Skeletal muscle cell (primary cell): ENCODE results near the gene ALOX5AP.

ENCODE experiments used
- DNase-seq: peaks from one replicate; pipeline ENCODE4 v3.0.0-alpha.2; 2010; ENCODE audit warnings: low read depth
- H3K4me3 ChIP-seq: 2 replicates; pipeline ENCODE4 v1.5.1; 2011; ENCODE audit warnings: low read depth, mild to moderate bottlenecking, control low read depth, low read length, moderate library complexity

Gene ALOX5AP

GRCh38 chr13:30712536-30713532 is 22.5 kb upstream of the ALOX5AP start:
- no peak overlapping the region for H3K4me3 ChIP-seq
- no peak for DNase-seq

- no peak for DNase-seq
- no peak overlapping the region for H3K4me3 ChIP-seq
These were observed 20.5 kb upstream of the ALOX5AP start for GRCh38 chr13:30714629-30715371.

DNA sequence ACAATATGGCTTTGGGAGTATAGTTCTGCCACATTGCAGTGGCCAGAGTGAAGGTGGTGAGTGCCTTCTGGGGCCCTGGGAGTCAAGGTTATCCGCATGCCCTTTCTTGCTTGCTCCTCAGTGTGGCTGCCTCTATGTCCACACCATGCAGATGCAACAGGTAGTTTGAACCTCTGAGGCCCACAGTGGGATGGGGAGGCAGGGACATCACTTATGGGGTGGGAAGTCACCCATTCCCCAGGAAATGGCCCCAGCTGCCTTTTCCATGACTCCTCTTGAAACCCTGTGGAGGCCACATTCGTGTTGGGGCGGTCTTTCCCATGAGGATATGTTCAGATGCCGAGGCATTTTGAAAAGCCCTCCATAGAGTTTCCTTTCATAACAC is 20.0 kb upstream of the ALOX5AP start:
- DNase-seq, result no peak
- H3K4me3 ChIP-seq, result no peak overlapping the region

DNA sequence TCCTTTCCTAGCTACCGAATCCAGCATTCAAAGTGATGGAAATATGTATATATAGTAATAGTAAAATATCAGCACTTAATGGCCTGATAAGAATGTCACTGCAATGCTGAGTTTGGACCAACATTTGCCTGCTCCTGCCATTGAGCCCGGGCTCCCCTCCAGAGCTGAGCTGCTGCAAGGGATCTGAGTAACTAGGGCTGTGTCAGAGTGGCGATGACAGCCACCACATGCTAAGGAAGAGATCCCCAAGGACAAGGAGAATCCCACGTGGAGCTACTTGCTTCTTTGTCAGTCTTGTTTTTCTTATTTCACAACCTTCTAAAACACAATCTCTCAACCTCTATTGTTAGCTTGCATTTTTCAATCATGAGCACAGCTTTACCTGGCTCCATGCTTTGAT is 19.5 kb upstream of the ALOX5AP start:
- no peak overlapping the region for H3K4me3 ChIP-seq
- no peak for DNase-seq

GRCh38 chr13:30718661-30719524 is 16.4 kb upstream of the ALOX5AP start:
- DNase-seq, result peak; percentile 73

GRCh38 chr13:30719525-30719914 is 15.8 kb upstream of the ALOX5AP start:
- DNase-seq, result no peak

More at GRCh38 chr13:30718661-30719524, 16.4 kb upstream of the ALOX5AP start:
- no peak overlapping the region for H3K4me3 ChIP-seq

DNA sequence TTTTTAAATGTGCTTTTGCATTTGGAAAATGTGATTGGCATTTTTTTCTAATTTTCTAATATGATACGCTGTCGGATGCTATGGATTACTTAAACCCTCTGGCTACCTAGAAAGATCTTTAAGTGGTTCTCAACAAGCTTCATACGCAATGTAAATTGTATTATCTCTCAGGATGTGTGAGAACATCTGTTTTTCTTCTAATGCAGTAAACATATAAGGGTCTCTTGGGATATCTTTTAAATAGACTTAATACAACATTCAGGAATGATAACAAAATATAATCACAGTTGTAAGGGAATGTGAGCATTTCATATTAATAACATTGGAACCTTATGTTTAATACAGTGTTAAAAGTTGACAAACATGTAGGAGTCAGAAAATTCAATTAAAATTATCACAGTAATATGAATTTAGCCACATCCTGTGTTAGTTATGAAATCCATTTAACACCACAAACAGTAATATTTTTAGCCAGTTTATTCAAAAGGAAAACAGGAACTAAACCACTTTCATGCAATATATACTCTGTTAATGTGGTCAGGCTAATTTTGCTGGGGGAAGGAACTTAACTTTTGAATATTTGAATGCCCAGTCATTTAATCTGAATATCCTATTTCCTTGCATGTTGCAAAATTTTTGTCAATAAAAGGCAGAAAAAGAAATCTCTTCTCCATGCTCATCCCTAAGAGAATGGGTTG is 15.0 kb upstream of the ALOX5AP start:
- H3K4me3 ChIP-seq, result no peak overlapping the region
- DNase-seq, result no peak

More at GRCh38 chr13:30719525-30719914, 15.8 kb upstream of the ALOX5AP start:
- H3K4me3 ChIP-seq, result no peak overlapping the region

- no peak overlapping the region for H3K4me3 ChIP-seq
- DNase-seq, result no peak
These were observed 13.4 kb upstream of the ALOX5AP start for GRCh38 chr13:30721936-30722335.

DNA sequence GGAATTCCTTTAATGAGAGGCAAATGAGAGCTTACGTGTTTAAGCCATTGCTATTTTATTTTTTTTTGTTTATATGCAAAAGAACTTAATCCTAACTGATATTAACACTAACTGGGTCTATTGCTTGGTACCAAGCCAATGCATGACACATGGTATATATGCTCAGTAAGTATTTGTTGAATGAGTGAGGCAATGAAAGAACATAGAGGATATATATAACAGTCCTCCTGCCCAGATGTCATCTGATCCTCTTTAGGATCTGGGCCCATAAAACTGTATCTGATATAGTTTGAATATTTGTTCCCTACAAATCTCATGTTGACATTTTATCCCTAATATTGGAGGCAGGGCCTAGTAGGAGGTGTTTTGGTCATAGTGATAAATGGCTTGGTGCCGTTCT is 13.0 kb upstream of the ALOX5AP start:
- no peak for DNase-seq
- no peak overlapping the region for H3K4me3 ChIP-seq

DNA sequence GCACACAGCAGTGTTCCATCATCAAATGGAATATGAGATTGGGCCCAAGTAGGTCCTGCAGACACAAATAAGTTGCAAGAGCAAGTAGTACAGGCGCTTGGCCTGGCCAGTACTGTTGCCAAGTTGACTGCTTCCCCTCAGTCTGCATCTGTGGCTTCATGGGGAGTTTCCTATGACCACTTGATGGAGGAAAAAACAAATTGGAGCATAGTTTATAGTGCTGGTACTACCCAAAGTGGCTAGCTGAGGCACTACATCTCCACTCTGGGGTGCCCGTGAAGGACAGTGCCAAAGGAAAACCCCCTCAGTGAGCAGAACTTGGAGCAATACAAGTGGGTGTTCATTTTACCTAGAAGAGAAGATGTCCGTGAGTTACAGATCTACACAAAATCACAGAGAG is 10.6 kb upstream of the ALOX5AP start:
- H3K4me3 ChIP-seq, result no peak overlapping the region
- no peak for DNase-seq

GRCh38 chr13:30725326-30726085 is 9.8 kb upstream of the ALOX5AP start:
- no peak for DNase-seq
- H3K4me3 ChIP-seq, result no peak overlapping the region

DNA sequence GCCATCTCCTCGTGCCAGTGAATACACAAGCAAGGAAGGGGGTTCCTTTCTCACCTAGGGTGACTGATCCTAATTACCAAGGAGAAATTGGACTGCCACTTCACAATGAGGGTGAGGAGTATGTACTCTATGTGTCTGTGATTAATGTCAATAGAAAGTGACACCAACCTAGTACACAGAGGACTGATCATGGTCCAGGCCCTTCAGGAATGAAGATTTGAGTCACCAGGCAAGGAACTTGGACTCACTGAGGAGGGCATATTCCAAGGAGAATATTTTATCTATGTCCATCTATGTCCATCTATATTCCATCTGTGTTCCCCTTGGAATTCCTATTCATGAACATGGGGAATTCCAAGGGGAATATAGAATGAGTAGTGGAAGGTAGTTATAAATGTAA is 9.2 kb upstream of the ALOX5AP start:
- DNase-seq, result no peak
- no peak overlapping the region for H3K4me3 ChIP-seq

DNA sequence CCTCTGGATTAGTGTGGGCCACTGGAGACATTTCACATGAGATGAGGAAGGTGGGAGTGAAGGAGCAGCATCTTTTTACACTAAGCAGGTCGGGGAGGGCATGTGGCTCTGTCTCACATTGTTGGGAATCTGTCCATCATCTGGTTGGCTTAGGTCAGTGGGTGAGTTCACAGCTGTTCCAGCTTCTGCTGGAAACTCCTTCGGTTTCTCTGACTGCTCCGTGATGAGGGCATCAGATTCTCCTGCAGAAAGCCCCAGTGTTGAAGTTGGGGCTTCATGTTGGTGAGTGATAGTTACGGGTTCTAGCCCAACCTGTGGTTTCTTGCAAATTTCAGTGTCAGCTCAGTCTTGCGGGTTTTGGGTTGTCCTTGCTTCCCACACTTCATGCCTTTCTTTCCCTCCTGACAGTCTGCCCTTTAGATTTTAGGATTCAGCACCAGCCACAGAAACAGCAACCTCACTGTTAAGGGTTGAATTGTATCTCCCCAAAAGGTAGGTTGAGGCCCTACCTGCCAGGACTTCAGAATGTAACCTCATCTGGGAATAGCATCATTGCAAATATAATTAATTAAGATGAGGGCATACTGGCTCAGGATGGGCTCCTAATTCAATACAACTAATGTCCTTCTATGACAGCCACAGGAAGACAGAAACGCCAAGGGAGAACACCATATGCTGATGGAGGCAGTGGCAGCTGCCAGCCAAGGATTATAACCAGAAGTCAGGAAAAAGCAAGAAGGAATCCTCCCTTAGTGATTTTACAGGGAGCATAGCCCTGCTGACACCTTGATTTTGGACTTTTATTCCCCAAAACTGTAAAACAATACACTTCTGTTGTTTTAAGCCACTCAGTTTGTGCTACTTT is 7.6 kb upstream of the ALOX5AP start:
- H3K4me3 ChIP-seq, result no peak overlapping the region
- DNase-seq, result no peak

DNA sequence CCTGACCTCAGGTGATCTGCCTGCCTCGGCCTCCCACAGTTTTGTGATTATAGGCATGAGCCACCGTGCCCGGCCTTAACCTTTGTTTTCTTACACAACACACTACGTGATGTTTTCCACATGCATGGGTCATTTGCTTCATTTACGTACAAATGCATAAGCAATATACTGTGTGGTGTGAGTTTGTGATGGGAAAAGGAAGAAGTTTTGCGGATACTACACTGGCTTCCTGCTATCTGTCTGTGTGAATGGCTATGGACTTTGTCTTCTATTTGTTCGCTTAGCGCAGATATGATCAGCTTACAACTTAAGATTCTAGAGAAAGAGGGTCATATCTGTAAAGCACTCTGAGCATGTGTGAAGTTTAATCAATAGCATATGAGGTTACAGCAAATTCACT is 5.5 kb upstream of the ALOX5AP start:
- no peak overlapping the region for H3K4me3 ChIP-seq
- DNase-seq, result no peak

GRCh38 chr13:30730526-30730925 is 4.8 kb upstream of the ALOX5AP start:
- peak; percentile 43 for DNase-seq
- no peak overlapping the region for H3K4me3 ChIP-seq

GRCh38 chr13:30731361-30732045 is 3.8 kb upstream of the ALOX5AP start:
- DNase-seq, result no peak

DNA sequence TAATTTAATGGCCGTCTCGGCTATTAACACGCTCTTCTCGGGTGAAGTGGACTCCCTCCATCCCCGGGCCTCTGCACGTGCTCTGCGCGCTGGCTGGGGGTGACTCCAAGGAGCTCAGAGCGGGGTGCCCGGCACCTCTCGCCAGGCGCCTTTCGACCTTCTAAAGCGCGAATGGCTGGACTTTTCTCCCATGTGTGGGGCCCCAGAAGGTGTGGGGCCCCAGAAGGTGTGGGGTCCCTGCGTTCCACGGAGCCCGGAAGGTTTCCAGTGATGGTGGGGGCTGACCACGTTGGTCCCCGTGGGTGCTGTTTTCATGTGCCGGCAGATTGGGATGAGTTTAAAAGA is 3.3 kb upstream of the ALOX5AP start:
- DNase-seq, result no peak
- no peak overlapping the region for H3K4me3 ChIP-seq

More at GRCh38 chr13:30731361-30732045, 3.8 kb upstream of the ALOX5AP start:
- no peak overlapping the region for H3K4me3 ChIP-seq
